SK-MEL-5 (cell line): ENCODE data around the gene NPBWR2. TPM values are rescaled to one million over a fixed set of nuclear protein-coding genes. Genes with fewer than 3 reads are reported as not detected.
"Not testable (repeated sequence)": the region's sequence is repeated elsewhere in the genome, so short reads cannot be mapped to it uniquely, and the experiment has no call there.

Source experiments
- DNase-seq: peaks from one replicate; pipeline ENCODE4 v3.0.0-alpha.2; 2016; ENCODE audit warnings: low read depth, low spot score
- in situ Hi-C: cut with HindIII; loops from 2 replicates; pipeline ENCODE4 v1.10.0; 2016; ENCODE audit warnings: low sequenced_read_pairs, high pct_unique_total_duplicates, low pct_unique_long_range_greater_than_20kb
- total RNA-seq: library from RNA; depleted of rRNA; stranded (reverse); fragments of >200 nt; shearing (Covaris generic); gene quantifications from 2 replicates; pipeline ENCODE4 v1.2.3, GENCODE V29; 2014

NPBWR2 gene
- total RNA-seq, 1 experiment from 2014 or later, result not detected

DNA sequence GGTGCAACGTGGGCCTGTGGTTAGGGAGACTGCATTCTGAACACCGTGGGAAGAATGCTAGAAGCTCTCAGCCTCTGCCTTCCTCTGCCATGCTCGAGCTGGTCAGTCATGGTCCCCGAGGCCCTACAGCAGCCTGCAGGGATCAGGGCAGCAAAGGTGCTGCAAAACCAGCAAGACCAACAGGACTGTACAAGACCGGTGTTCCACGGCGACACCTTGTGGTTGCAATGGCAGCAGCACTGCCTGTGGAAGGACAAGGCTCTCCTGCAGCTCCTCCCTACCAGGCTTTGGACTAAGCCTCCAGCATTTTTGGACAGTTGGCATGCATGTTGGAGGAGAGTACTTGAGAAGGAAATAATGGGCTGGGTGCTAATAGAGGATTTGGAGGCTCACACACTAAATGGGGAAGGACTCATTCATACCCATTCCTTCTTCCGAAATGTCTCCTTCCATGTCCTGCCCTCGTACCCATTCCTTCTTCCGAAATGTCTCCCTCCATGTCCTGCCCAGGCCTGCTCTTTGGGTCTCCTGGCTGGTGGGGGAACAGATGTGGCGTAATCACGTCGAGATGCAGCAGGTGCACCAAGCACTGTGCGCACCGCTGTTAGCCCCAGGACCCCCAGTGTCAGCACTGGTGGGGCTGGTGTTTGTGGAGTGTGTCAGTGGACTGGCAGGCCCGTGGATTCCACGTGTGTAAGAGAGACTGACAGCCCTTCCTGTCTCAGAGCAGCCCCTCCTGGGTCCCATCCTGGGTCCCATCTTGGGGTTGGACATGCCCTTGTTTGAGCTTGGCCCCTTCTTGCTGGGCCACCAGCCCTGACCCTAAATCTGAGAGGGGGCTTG lies 38.3 kb upstream of the NPBWR2 start:
- in situ Hi-C loops, result no loop called here
- no peak for DNase-seq

DNA sequence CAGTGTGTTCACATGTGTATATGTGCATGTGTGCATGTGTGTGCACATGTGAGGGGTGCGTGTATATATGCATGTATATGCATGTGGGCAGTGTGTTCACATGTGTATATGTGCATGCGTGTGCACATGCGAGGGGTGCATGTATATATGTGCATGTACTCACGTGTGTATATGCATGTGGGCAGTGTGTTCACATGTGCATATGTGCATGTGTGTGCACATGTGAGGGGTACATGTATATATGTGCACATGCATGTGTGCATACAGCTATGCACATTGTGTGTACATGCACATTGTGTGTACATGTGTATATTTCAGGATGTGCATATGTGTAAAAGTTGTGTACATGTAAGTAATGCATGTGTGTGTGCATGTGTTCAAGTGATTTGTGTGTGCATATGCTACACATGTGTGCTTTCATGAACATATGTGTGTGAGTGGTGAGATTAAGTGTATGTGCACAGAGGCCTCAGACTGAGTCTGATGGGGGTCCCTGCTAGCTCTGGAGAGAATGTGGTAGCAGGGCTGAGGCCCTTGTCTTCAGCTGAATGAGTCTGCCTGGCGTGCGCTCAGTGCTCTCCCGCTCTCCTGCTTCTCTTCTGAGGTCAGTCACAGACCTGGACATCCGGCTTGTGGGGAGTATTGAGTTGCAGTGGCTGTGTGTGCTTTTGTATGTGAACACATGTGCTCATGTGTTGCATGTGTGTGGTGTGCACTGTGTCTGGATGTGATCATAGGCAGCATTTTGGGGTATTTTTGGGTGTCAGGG lies 37.0 kb upstream of the NPBWR2 start:
- no peak for DNase-seq
- in situ Hi-C loops, result no loop called here

DNA sequence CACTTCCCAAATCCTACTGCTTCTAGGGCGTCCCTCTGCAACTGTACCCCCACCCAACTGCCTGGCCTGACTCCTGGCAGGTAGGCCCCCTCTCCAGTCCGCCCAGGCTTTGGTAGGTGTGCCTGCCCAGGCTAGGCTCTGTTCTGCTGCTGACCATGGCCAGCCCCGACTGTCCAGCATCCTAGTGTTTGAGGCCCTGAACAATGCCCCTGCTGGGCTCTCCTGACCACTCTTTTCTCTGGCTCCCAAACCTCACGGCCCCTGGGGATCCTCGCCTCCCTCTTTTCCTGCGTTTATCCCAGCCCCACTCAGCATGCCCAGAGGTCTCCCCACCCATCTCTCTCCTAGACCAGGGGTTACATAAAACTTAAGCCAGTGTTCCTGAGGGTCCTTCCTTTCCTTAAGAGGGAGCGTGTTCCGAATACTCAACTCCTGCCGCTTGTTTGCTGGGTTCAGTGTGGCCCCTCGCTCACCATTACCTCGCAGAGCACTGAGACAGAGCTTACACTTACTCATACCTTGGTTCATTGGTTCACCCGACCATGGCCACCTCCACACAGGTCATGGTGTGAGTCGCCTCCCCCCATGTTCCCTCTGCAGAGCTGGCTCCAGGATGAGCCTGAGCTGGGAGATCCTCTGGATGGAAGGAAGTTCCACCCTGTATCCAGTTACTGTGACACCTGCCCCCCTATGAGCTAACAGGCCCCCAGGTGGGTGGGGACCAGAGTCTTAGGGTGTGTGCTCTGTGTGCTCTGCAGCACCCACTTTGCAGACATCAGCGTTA lies 35.8 kb upstream of the NPBWR2 start:
- in situ Hi-C loops, result no loop called here
- DNase-seq, result no peak

DNA sequence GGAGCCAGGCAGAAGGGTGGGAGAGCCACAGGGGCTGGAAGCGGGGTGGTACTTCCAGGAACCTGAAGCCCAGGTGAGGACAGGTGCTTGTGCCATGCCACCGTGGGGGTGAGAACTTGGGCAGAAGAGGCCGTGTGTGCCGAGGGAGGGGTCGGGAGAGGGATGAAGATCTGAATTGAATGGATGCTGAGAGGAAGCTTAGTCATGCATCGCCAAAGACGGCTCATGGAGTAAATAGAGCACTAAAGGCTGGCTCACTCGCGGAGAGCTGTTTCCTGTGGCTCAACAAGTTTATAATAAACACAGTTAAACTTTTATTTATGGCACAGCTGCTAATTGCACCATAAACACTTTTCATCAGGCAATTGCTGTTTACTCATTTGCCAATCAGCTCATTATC lies 35.2 kb upstream of the NPBWR2 start:
- no peak for DNase-seq
- in situ Hi-C loops, result no loop called here

- in situ Hi-C loops, result no loop called here
- DNase-seq, result no peak
Measured at GRCh38 chr20:64140956-64141355, 33.6 kb upstream of the NPBWR2 start.

DNA sequence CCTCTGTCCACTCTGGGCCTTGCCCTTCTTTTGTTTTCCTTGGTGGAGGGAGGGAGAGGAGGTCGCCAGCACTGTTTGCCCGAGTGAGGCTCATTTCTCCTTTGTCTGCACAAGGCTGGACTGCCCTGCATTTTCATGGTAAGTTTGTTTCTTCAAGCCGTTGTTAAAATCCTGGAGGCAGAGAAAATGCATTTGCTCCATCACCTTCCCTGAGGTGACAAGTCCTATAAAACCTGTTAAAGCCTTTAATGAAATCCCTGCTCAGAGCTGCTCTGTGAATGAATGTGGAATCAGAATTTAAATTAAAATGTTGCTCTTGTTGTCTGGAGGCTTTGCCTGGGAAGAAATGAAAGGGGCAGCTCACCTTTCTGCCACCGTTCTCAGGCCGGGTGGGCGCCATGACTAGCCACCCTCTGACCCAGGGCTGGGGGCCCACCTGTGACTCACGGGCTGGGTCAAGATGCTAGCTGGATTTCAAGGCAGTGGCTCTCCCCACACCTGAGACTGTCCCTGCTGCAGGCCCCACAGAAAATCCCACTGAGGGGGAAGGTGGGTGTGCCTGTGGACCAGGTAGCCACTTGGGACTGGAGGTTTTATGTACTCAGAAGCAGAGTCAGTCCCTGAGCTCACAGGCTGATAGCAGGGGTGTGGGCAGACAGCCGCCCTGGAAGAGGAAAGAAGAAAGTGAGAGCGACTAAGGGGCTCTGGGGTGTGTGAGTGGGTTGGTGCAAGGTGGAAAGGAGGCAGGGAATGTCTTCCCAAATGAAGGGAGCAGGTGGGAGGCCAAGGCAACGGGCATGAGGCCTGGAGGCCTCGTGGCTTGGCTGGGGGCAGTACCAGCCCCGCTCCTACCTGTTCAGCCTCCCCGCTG lies 32.9 kb upstream of the NPBWR2 start:
- in situ Hi-C loops, result no loop called here
- no peak for DNase-seq

GRCh38 chr20:64139199-64140060 lies 32.1 kb upstream of the NPBWR2 start:
- in situ Hi-C loops, result no loop called here
- DNase-seq, result no peak

DNA sequence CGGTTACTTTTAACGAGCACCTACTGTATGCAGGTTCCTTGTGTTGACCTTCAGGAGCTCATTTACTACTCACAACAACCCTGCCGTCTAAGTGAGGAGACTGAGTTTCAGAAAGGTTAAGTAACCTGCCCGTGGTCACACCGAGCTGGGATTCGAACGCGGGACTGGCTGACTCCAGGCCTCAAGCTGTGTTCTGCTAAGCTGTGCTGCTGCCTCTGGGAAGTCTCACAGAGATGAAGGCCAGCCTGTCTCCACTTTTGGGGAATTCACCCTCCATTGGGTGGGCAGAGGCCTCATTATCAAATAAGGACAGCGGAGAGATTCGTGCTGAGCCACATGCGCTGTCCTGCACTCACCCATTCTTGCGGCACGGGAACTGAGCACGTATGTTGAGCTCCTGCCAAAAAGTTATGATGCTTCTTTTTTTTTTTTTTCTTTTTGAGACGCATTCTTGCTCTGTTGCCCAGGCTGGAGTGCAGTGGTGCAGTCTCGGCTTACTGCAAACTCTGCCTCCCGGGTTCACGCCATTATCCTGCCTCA lies 31.0 kb upstream of the NPBWR2 start:
- no peak for DNase-seq
- in situ Hi-C loops, result no loop called here

GRCh38 chr20:64137598-64138031 lies 30.2 kb upstream of the NPBWR2 start:
- in situ Hi-C loops, result no loop called here
- DNase-seq, result no peak

DNA sequence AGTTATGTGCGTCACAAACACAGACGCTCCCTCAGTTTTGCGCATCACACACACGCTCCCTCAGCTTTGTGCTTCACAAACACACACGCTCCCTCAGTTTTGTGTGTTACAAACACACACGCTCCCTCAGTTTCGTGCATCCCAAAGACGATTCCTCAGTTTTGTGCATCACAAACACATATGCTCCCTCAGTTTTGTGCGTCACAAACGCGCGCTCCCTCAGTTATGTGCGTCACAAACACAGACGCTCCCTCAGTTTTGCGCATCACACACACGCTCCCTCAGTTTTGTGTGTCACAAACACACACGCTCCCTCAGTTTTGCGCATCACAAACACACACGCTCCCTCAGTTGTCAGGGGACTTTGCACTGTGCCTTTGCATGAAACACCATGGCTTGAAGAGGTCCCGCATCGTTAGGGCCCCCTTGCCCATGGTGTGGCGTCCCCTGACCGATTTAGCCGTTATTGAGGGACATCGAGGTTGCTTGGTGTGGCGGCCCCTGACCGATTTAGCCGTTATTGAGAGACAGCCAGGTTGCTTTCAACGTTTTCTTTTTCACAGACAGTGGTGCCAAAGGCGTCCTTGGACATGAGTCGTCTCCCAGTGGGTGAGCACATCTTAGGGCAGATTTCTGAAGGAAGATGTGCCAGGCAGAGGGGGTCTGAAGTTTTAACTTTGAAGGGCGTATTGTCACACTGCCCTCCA lies 28.8 kb upstream of the NPBWR2 start:
- DNase-seq, result no peak
- in situ Hi-C loops, result no loop called here

- in situ Hi-C loops, DNase-seq: not testable (repeated sequence)
Measured at GRCh38 chr20:64134744-64135143, 27.4 kb upstream of the NPBWR2 start.

GRCh38 chr20:64133951-64134407 lies 26.6 kb upstream of the NPBWR2 start:
- in situ Hi-C loops, result no loop called here

GRCh38 chr20:64131406-64131805 lies 24.0 kb upstream of the NPBWR2 start:
- in situ Hi-C loops, result no loop called here
- DNase-seq, result peak; percentile 86

More at GRCh38 chr20:64133951-64134407, 26.6 kb upstream of the NPBWR2 start:
- DNase-seq, result no peak

DNA sequence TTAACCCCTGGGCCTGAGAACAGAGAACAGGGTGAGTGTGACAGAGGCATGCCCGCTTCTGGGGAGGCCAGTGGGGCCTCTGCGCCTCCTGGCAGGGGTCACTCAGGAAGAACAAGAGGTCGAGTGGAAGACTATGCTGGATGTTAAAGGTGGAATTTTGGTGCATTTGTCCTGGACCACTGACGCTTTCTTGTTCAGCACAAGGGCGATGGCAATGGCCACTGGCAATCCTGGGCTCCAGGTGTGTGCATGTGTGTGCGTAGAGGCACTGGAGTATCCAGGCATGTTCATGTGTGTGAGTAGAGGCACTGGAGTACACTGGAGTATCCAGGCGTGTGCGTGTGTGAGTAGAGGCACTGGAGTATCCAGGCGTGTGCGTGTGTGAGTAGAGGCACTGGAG lies 23.5 kb upstream of the NPBWR2 start:
- DNase-seq, result no peak
- in situ Hi-C loops, result no loop called here

GRCh38 chr20:64130271-64130670 lies 22.9 kb upstream of the NPBWR2 start:
- in situ Hi-C loops, result no loop called here
- no peak for DNase-seq
